ENCODE measurements around the gene KIF5C. TPM values are rescaled to one million over a fixed set of nuclear protein-coding genes. Genes with fewer than 3 reads are reported as not detected.

The KIF5C gene
- total and polyA plus RNA-seq, 2 experiments from 2014 or later, result 45.0 to 49.1 TPM

GRCh38 chr2:148903294-148903693, 28.3 kb downstream of the KIF5C start (continued):
- TF ChIP-seq REST (IDR thresholded peaks at IDR 0.05; ENCODE audit: unreplicated experiment) (no peak), CTCF (conservative IDR thresholded peaks at IDR 0.05; ENCODE audit: low read depth in 2 of 2) (no peak), CREB1 (CRISPR knock-in tag; IDR thresholded peaks at IDR 0.05; ENCODE audit: low read depth) (no peak), EZH2 (IDR thresholded peaks at IDR 0.05; ENCODE audit: low read depth, unreplicated experiment) (no peak), ZNF331 (CRISPR knock-in tag; IDR thresholded peaks at IDR 0.05; ENCODE audit: low read depth) (no peak), ETS1 (IDR thresholded peaks at IDR 0.05) (no peak), JUNB (IDR thresholded peaks at IDR 0.05; ENCODE audit: unreplicated experiment) (no peak)

- TF ChIP-seq REST (IDR thresholded peaks at IDR 0.05; ENCODE audit: unreplicated experiment), result no peak
- no peak for TF ChIP-seq POLR2AphosphoS5 (IDR thresholded peaks at IDR 0.05; ENCODE audit: low read depth)
- TF ChIP-seq NANOG (IDR thresholded peaks at IDR 0.05; ENCODE audit: borderline replicate concordance), result no peak
- TF ChIP-seq CTCF (conservative IDR thresholded peaks at IDR 0.05; ENCODE audit: low read depth in 2 of 2), result no peak
- no peak overlapping the region for H3K4me2 ChIP-seq
- Mint-ChIP-seq H3K27ac (no peak overlapping the region), H3K9me3 (peaks cover 10% of the 10 kb centered on the region; the same call in 2 of the 3 replicates), H3K4me3 (no peak overlapping the region), H3K36me3 (ENCODE audit: low read depth) (peaks cover 19% of the 10 kb centered on the region), H3K27me3 (ENCODE audit: insufficient read depth, low read depth, poor library complexity) (peaks cover 3% of the 10 kb centered on the region), H3K4me1 (peaks cover 11% of the 10 kb centered on the region)
- H3K4me1 ChIP-seq (ENCODE audit: insufficient read depth), result 0 out of 2 replicates have a peak, but pooled peaks cover 5% of the 10 kb centered on the region
- H4K20me1 ChIP-seq (replicated peaks; ENCODE audit: insufficient read depth), result peaks cover 11% of the 10 kb centered on the region
- DNase-seq (ENCODE audit: low spot score) (no peak), ATAC-seq (no peak)
- H3K27ac ChIP-seq (ENCODE audit: low read depth), result no peak overlapping the region
- no peaks in the 10 kb centered on the region for H3K36me3 ChIP-seq (ENCODE audit: insufficient read depth)
- peaks cover 50% of the 10 kb centered on the region for H3K79me2 ChIP-seq (replicated peaks; ENCODE audit: insufficient read depth)
- H2AFZ ChIP-seq, result no peak overlapping the region
- H3K27me3 ChIP-seq (ENCODE audit: insufficient read depth), result no peaks in the 10 kb centered on the region
- H3K4me3 ChIP-seq, result no peak overlapping the region
- H3K9me2 ChIP-seq (ENCODE audit: insufficient read depth), result no peaks in the 10 kb centered on the region
- H3F3A ChIP-seq (replicated peaks; ENCODE audit: low read depth), result no peaks in the 10 kb centered on the region
Observed at GRCh38 chr2:148903979-148904378, 29.0 kb downstream of the KIF5C start.

All from GM23338 (cell line).